Stimulated activated CD8-positive, alpha-beta memory T cell treated with anti-CD3 and anti-CD28 coated beads, Interleukin-4, amount 100 ng/mL, for 4 hours (primary cell): ENCODE data around the gene PGS1.

Experiments
- DNase-seq, 2 donors: peaks; one replicate each; pipeline ENCODE4 v3.0.0-alpha.2; 2020; ENCODE audit warnings: low read depth in 2 of 2, low spot score in 1 of 2

Gene PGS1

GRCh38 chr17:78472035-78472905 lies 93.8 kb downstream of the PGS1 start:
- no peak for DNase-seq

- DNase-seq: no peak
Measured at GRCh38 chr17:78473951-78474613, 95.6 kb downstream of the PGS1 start.
